AG20443 (cell line): ENCODE results near the gene ANTXR1.
A peak's percentile ranks its signal among the peaks of the same experiment; 100 is the strongest.
"Not testable (repeated sequence)": the region's sequence is repeated elsewhere in the genome, so short reads cannot be mapped to it uniquely, and the experiment has no call there.

Source experiments
- DNase-seq: peaks from one replicate; pipeline ENCODE4 v3.0.0; 2012; ENCODE audit warnings: low spot score, mixed read lengths

Gene ANTXR1

GRCh38 chr2:69165091-69165880 is 152.3 kb downstream of the ANTXR1 start:
- DNase-seq: no peak

DNA sequence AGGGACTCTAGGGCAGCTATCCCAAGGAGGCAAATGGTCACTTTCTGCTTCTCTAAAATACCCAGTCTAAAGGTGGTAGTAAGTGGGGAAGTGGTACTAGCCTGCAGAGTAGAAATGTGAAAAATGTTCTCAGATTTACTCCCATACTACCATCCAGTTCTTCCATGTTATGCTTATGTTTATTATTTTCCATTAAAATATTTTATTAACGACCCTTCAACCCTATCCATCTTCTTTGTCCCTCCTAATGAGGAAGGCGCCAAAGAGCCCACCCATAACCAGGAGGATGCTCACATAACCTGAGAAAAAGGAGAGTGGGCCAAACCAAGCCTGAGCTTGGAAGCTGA is 153.5 kb downstream of the ANTXR1 start:
- no peak for DNase-seq

GRCh38 chr2:69166812-69167468 is 154.0 kb downstream of the ANTXR1 start:
- no peak for DNase-seq

GRCh38 chr2:69167469-69167822 is 154.5 kb downstream of the ANTXR1 start:
- no peak for DNase-seq

GRCh38 chr2:69168144-69168813 is 155.3 kb downstream of the ANTXR1 start:
- DNase-seq: no peak

GRCh38 chr2:69168950-69169654 is 156.1 kb downstream of the ANTXR1 start:
- DNase-seq: no peak

- DNase-seq: no peak
These were observed 156.8 kb downstream of the ANTXR1 start for GRCh38 chr2:69169655-69170389.

DNA sequence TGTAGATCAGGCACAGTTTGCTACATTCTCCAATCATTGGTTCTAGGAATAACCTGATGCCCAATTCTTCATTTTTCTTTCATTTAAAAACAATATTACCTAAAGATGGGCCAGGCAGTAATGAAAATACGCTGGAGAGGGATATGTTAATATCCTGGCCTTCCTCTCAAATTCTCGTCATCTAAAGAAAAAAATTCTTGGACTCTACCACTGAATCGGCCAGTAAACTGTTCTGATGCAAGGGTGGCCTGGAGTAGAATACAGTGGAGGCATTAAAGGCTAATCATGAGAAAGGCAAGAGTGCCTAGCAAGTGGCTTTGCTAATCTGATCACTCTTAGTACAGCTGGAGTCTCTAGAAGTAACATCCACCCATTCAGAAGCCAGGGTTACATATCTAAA is 157.7 kb downstream of the ANTXR1 start:
- no peak for DNase-seq

DNA sequence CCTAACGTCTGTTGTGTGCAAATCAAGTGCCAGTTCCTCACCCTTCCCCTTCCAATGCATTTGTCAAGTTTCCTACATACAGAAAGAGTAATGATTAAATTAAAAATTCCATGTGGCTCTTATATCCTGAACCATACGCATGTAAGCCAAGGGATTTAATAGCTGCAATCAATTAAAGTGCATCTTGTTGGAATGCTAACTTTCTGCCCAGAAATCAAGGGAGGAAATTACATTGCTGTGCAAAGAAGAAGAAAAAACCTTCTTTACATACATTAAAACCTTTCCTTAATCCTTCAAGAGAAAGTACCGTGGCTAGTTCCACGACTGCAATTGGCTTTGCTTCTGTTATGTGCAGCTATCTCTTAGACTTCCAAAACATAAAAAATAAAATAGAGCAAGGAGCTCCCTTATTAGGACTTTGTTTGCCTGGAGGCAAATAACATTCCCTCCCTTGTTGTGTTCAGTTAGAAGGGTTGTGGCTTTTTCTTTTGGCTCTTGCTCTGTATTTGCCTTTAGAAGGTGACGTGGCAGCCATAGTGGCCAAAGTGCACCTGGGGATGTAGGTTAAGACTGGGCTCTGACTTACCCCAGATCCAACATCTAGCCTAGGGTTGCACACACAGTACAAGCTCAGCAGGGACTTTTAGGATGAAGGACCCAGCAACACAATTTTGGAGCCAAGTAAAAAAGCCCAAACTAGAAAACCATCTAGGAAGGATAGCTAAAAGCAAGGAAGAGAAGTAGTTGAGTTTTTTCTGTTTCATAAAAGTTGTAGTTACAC is 158.3 kb downstream of the ANTXR1 start:
- DNase-seq: no peak

DNA sequence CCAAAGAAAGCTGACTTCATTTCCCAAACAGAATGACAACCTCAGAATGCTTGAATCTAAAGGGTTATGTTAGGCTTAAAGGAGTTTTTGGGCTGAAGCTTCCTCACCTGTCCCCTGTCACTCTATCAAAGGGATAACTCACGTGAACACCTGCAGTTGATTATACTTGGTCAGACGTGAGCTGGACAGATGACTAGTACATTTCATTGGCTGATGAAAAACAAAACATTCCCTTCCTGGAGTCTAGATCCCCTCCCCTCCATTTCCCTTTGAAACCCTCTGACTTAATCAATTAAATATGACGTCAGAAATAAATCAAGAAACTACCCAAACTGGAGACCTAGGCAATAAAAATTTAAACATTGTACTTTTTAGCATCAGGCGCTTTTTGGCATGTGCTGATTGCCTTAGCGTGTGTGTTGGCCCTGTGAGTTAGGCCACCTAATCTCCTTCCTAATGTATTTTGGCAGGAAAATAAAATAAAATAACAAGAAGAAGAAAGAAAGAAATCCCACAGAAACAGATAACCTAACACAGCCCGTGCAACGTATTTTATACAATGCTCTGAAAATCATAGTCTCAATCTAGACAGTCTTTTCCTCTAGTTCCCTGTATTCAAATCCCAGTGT is 159.0 kb downstream of the ANTXR1 start:
- DNase-seq: no peak

DNA sequence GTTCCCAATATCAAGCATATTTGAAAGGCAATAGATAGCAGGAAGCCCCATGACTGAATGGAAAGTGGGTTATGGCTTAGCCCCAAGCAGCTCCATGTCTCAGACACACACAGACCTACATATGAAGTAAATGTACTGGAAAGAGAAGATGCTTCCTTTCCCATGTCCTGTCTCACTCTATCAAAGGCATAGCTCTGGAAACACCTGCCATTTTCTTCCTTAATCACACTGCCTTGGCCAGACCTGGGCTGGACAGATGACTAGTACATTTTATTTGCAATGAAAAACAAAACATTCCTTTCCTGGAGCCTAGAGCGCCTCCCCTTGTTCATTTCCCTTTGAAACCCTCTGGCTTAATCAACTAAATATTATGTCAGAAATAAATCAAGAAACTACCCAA is 160.7 kb downstream of the ANTXR1 start:
- DNase-seq: no peak

DNA sequence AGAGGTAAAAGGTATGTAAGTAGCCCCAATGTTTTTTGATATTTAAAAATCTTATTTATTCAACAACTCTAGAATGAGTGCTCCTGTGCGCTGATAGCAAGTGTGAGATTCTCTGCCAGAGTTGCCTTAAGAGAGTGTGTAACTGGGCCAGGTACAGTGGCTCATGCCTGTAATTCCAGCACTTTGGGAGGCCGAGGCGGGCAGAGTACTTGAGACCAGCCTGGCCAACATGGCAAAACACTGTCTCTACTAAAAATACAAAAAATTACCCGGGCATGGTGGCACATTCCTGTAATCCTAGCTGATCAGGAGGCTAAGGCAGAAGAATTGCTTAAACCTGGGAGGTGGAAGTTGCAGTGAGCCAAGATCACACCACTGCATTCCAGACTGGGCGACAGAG is 161.2 kb downstream of the ANTXR1 start:
- DNase-seq: not testable (repeated sequence)

- no peak for DNase-seq
These were observed 163.1 kb downstream of the ANTXR1 start for GRCh38 chr2:69175790-69176715.

GRCh38 chr2:69177063-69177771 is 164.2 kb downstream of the ANTXR1 start:
- DNase-seq: peak; percentile 86

- DNase-seq: peak; percentile 93
These were observed 165.0 kb downstream of the ANTXR1 start for GRCh38 chr2:69177785-69178636.

DNA sequence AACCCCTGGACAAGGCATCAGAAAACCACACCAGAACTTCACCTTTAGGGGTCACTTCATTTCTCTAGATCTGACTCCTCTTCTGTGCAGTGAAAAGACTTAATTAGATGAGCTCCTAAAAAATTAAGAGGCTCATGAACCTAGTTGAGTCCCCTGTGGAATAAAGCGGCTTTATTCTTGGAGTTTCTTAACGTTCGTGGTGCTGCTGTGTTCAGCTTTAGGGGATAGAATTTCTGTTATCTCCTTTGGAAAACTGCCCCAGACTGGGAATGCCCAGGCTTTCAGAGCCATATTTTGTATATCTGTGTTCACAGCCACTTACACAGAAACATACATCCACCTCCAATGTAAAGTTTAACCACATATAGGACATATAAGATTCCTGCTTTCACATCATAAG is 165.8 kb downstream of the ANTXR1 start:
- no peak for DNase-seq

GRCh38 chr2:69180227-69180626 is 167.2 kb downstream of the ANTXR1 start:
- DNase-seq: no peak

- DNase-seq: no peak
These were observed 168.0 kb downstream of the ANTXR1 start for GRCh38 chr2:69180974-69181373.
